ENCODE results near the gene TAF1C. TPM values are rescaled to one million over a fixed set of nuclear protein-coding genes. Genes with fewer than 3 reads are reported as not detected.

TAF1C gene
- total and polyA plus RNA-seq, 10 of the 15 experiments (the other 5 are each of a cell fraction or from before 2014, with no cell fraction given) = 0.98 to 40.1 (median 15.4) TPM

DNA sequence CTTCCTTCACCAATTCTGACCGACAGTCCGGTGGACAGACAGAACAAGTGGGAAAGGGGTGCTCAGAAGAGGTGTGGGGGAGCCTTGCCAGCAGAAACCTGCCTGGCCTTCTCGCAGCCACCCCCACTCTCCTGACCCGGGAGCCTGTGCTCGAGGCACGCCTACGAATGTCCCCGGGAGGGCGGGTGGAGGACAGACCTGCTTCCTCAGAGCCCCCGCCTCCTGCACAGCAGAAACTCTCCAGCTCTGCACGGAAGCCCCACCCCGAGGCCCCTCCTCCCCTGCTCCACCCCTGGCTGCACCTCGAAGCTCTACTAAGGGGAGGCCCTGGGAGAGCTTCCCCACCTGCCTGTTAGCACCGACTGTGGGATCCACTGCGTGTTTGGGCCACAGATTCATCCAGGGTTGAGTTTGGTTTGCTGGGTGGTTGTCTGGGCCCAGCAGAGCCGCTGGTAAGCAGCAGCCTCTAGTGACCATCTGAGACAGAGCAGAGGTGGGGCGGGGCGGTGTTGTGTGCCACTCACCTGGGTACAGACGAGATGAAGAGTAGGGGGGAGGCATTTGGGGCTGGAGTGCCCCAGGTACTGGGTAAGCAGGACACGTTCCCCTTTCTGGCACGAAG is 6.2 kb downstream of the TAF1C start (continued):
- no peak for TF ChIP-seq SMAD5 (IDR thresholded peaks at IDR 0.05; ENCODE audit: low read depth)
- TF ChIP-seq CBX3 (IDR thresholded peaks at IDR 0.05; ENCODE audit: borderline replicate concordance, low read depth) = no peak
- TF ChIP-seq, protein P1, sequence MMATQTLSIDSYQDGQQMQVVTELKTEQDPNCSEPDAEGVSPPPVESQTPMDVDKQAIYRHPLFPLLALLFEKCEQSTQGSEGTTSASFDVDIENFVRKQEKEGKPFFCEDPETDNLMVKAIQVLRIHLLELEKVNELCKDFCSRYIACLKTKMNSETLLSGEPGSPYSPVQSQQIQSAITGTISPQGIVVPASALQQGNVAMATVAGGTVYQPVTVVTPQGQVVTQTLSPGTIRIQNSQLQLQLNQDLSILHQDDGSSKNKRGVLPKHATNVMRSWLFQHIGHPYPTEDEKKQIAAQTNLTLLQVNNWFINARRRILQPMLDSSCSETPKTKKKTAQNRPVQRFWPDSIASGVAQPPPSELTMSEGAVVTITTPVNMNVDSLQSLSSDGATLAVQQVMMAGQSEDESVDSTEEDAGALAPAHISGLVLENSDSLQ (IDR thresholded peaks at IDR 0.05) = no peak
- TF ChIP-seq EED (IDR thresholded peaks at IDR 0.05; ENCODE audit: low read depth) = no peak
- TF ChIP-seq RCOR1 (conservative IDR thresholded peaks at IDR 0.05; ENCODE audit: low read depth, low read length) = no peak
- no peak for TF ChIP-seq TCF7 (IDR thresholded peaks at IDR 0.05; ENCODE audit: borderline replicate concordance)
- TF ChIP-seq, protein P2, sequence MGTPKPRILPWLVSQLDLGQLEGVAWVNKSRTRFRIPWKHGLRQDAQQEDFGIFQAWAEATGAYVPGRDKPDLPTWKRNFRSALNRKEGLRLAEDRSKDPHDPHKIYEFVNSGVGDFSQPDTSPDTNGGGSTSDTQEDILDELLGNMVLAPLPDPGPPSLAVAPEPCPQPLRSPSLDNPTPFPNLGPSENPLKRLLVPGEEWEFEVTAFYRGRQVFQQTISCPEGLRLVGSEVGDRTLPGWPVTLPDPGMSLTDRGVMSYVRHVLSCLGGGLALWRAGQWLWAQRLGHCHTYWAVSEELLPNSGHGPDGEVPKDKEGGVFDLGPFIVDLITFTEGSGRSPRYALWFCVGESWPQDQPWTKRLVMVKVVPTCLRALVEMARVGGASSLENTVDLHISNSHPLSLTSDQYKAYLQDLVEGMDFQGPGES (IDR thresholded peaks at IDR 0.05) = no peak
- no peak for TF ChIP-seq SUZ12 (IDR thresholded peaks at IDR 0.05; ENCODE audit: unreplicated experiment)

DNA sequence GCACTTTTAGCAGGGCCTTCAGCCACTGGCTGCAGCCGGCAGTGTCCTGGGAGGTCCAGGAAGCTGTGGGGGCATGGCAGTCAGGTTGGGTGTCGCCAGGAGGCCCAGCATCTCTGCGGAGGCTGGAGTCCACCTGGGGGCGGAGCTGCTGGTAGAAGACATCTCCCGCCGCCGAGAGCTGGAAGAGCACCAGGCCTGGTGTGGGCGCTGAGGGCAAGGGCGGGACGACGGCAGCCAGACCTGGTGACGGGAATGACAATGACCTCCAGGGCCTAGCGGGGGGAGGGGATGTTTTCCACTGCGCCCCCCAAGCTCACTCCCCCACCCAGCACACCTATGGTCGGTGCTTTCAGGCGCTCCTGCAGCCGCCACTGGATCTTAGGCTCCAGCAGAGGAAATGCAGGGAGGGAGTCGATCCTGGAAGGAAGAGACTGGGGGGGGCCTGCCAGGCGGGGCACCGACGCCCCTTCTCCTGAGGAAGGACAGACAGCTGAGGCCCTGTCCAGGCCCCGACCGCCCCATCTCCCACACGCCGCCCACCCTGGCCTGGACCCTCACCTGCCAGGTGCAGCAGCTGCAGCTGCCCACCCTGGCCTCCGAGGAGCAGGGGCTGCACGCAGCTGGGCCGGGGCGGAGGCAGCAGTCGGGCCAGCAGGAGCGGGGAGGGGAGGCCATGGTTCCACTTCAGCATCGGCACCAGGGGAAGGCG is 7.1 kb downstream of the TAF1C start:
- CTCF ChIA-PET = interaction anchor here (1.1 to 1.5 kb wide), 3 partner anchors 90 to 114 kb away, joined by 3 to 4 read pairs (median 3); no protein-coding TSS in a partner anchor
- no peak overlapping the region for H3K4me3 ChIP-seq
- ATAC-seq = no peak
- FAIRE-seq = no peak
- in situ Hi-C loops (cut with MboI) = loop anchor here (5.0 kb wide), 1 partner anchor 222 kb away; no protein-coding TSS in a partner anchor
- intact Hi-C loops (cut with micrococcal nuclease; ENCODE audit: unreplicated experiment) = no loop called here
- no peak overlapping the region for H2AFZ ChIP-seq (ENCODE audit: control insufficient read depth, low read depth, low read length)
- 93% methylated on average over 33 of the region's 33 CpGs for WGBS (ENCODE audit: insufficient coverage, insufficient replicate concordance, low lambda C conversion rate, missing lambda C conversion rate)
- no peak for TF ChIP-seq WRNIP1 (IDR thresholded peaks at IDR 0.05; ENCODE audit: borderline replicate concordance, low read depth, low read length)
- no peak for TF ChIP-seq ZZZ3 (IDR thresholded peaks at IDR 0.05; ENCODE audit: control insufficient read depth, insufficient read length, low read depth)
- TF ChIP-seq, protein P3, sequence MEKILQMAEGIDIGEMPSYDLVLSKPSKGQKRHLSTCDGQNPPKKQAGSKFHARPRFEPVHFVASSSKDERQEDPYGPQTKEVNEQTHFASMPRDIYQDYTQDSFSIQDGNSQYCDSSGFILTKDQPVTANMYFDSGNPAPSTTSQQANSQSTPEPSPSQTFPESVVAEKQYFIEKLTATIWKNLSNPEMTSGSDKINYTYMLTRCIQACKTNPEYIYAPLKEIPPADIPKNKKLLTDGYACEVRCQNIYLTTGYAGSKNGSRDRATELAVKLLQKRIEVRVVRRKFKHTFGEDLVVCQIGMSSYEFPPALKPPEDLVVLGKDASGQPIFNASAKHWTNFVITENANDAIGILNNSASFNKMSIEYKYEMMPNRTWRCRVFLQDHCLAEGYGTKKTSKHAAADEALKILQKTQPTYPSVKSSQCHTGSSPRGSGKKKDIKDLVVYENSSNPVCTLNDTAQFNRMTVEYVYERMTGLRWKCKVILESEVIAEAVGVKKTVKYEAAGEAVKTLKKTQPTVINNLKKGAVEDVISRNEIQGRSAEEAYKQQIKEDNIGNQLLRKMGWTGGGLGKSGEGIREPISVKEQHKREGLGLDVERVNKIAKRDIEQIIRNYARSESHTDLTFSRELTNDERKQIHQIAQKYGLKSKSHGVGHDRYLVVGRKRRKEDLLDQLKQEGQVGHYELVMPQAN (conservative IDR thresholded peaks at IDR 0.05) = no peak
- TF ChIP-seq STAT1 (conservative IDR thresholded peaks at IDR 0.05) = no peak
- H3K9me3 ChIP-seq (replicated peaks; ENCODE audit: control insufficient read depth, insufficient read depth, low read length) = no peaks in the 10 kb centered on the region
- H3K27me3 ChIP-seq (replicated peaks in 1 of 2; ENCODE audit: control insufficient read depth in 2 of 2, insufficient read depth in 2 of 2, low read length in 1 of 2) = no peaks in the 10 kb centered on the region
- RAD21 ChIA-PET (ENCODE audit: unreplicated experiment) = interaction anchor here (0.9 kb wide), 1 partner anchor 94 kb away, joined by 3 read pairs; no protein-coding TSS in a partner anchor
- H3K9ac ChIP-seq (ENCODE audit: control insufficient read depth, insufficient read depth, low read length) = no peak overlapping the region
- H3K79me2 ChIP-seq (ENCODE audit: control insufficient read depth, insufficient read depth, low read length) = no peaks in the 10 kb centered on the region; the same call in 1 of the 2 replicates
- H3K4me1 ChIP-seq (ENCODE audit: control insufficient read depth, insufficient read depth, low read length) = peaks cover 13% of the 10 kb centered on the region
- H3K36me3 ChIP-seq (ENCODE audit: control insufficient read depth in 2 of 2, insufficient read depth in 2 of 2, low read length in 1 of 2) = peaks cover 5 to 23% of the 10 kb centered on the region in 2 experiments; a peak in 3 of 4 replicates
- H4K20me1 ChIP-seq (ENCODE audit: control insufficient read depth, insufficient read depth) = no peaks in the 10 kb centered on the region
- H3K4me2 ChIP-seq (ENCODE audit: control insufficient read depth, insufficient read depth) = no peak overlapping the region
- POLR2A ChIA-PET = interaction anchor here (0.6 kb wide), 1 partner anchor 277 kb away, joined by 5 read pairs; no protein-coding TSS in a partner anchor
- SMC1A ChIA-PET (ENCODE audit: uncharacterized antibody, unreplicated experiment) = no interaction called here
- no peak overlapping the region for H3K27ac ChIP-seq (ENCODE audit: control insufficient read depth, insufficient read depth)
- no peak for DNase-seq (ENCODE audit: low read depth, low spot score)
- no TSS peak for BruUV-seq (replicated peaks)
